H1 (cell line): Measurements from ENCODE around the gene C17orf100. TPM values are rescaled to one million over a fixed set of nuclear protein-coding genes. Genes with fewer than 3 reads are reported as not detected.

Experiments used
- CTCF ChIA-PET: fragments of 300-600 bp; sonication (Branson Sonifier 250); formaldehyde crosslinking; loops from one replicate; lab custom pipeline; 2021; ENCODE audit not compliant: partially characterized antibody; lab: Charles Lee
- POLR2A ChIA-PET: fragments of 300-600 bp; sonication (Branson Sonifier 250); formaldehyde crosslinking; loops from one replicate; lab custom pipeline; 2021; ENCODE audit warnings: inconsistent platforms; ENCODE audit not compliant: partially characterized antibody; lab: Charles Lee
- DNase-seq, 2 experiments: peaks; one replicate each; pipeline versions ENCODE4 v3.0.0 to v3.0.0-alpha.2; 2010 to 2022; ENCODE audit warnings: low spot score in 2 of 2, low read depth in 1 of 2, mixed read lengths in 1 of 2
- FAIRE-seq: peaks from 2 replicates; lab custom pipeline; 2011; peaks lifted over from hg19 to GRCh38; lab: Jason Lieb, UNC
- H2AFZ ChIP-seq: 2 replicates; pipeline ENCODE4 v1.8.1; 2012; ENCODE audit warnings: low read length, inconsistent platforms
- H2AK5ac ChIP-seq: 2 replicates; pipeline ENCODE4 v1.6.1; 2013; ENCODE audit warnings: low read depth, low read length
- H2BK120ac ChIP-seq: replicated peaks from 2 replicates; pipeline ENCODE3; 2013; ENCODE audit warnings: low read depth, low read length, inconsistent platforms
- H2BK12ac ChIP-seq: 2 replicates; pipeline ENCODE4 v1.6.1; 2013; ENCODE audit warnings: low read depth, low read length
- H2BK15ac ChIP-seq: 2 replicates; pipeline ENCODE4 v1.6.1; 2013; ENCODE audit warnings: low read length
- H2BK20ac ChIP-seq: 2 replicates; pipeline ENCODE4 v1.6.1; 2013; ENCODE audit warnings: low read length
- H2BK5ac ChIP-seq: 2 replicates; pipeline ENCODE4 v1.6.1; 2013; ENCODE audit warnings: low read depth, low read length
- H3K14ac ChIP-seq: 2 replicates; pipeline ENCODE4 v1.6.1; 2013; ENCODE audit warnings: inconsistent platforms; ENCODE audit not compliant: insufficient read length
- H3K18ac ChIP-seq: 2 replicates; pipeline ENCODE4 v1.6.1; 2013; ENCODE audit warnings: low read length; ENCODE audit errors: extremely low read depth
- H3K23ac ChIP-seq: 2 replicates; pipeline ENCODE4 v1.6.1; 2013; ENCODE audit warnings: inconsistent platforms; ENCODE audit not compliant: insufficient read length
- H3K23me2 ChIP-seq: 2 replicates; pipeline ENCODE4 v1.6.1; 2013; ENCODE audit warnings: low read depth, low read length
- H3K27ac ChIP-seq: 2 replicates; pipeline ENCODE4 v1.6.1; 2011; ENCODE audit warnings: low read depth, low read length, inconsistent platforms
- H3K27me3 ChIP-seq, 4 experiments: replicated peaks in 1 of 4; 1 replicate in 1 of 4; 2 replicates in 3 of 4; pipeline versions ENCODE4 v1.6.1 to v1.8.1; 2011 to 2013; ENCODE audit warnings: low read length in 3 of 4, mild to moderate bottlenecking in 3 of 4, inconsistent platforms in 2 of 4, mixed read lengths in 2 of 4, moderate library complexity in 1 of 4; ENCODE audit not compliant: control insufficient read depth in 3 of 4, insufficient read depth in 3 of 4; ENCODE audit errors: extremely low read depth in 1 of 4
- H3K36me3 ChIP-seq, 4 experiments: 2 replicates each; pipeline versions ENCODE4 v1.6.1 to v1.8.1; 2011 to 2013; ENCODE audit warnings: mild to moderate bottlenecking in 4 of 4, low read length in 3 of 4, moderate library complexity in 2 of 4, control low read depth in 1 of 4, inconsistent platforms in 1 of 4; ENCODE audit not compliant: insufficient read depth in 4 of 4, control insufficient read depth in 2 of 4
- H3K4ac ChIP-seq: replicated peaks from 2 replicates; pipeline ENCODE3; 2013; ENCODE audit warnings: low read length, low read depth, mixed read lengths, inconsistent platforms; ENCODE audit not compliant: insufficient read length
- H3K4me1 ChIP-seq, 4 experiments: replicated peaks in 1 of 4; 1 replicate in 1 of 4; 2 replicates in 3 of 4; pipeline versions ENCODE4 v1.6.1 to v1.8.1; 2011 to 2013; ENCODE audit warnings: low read length in 3 of 4, inconsistent platforms in 2 of 4, mixed read lengths in 1 of 4; ENCODE audit not compliant: insufficient read depth in 4 of 4, control insufficient read depth in 3 of 4
- H3K4me2 ChIP-seq, 2 experiments: 2 replicates each; pipeline versions ENCODE4 v1.6.1 to v1.8.1; 2011 to 2013; ENCODE audit warnings: low read depth in 2 of 2, low read length in 2 of 2, control low read depth in 1 of 2, inconsistent platforms in 1 of 2, mild to moderate bottlenecking in 1 of 2; ENCODE audit not compliant: insufficient read depth in 1 of 2
- H3K4me3 ChIP-seq, 4 experiments: fragments of 200-600, 300-600 bp in 1 of 4; sonication (generic), shearing (Covaris generic), sonication (Bioruptor Twin) in 1 of 4; 2 replicates each; pipeline versions ENCODE4 v1.5.1 to v1.8.1; 2011 to 2016; ENCODE audit warnings: low read length in 4 of 4, low read depth in 3 of 4, control low read depth in 2 of 4, inconsistent platforms in 2 of 4, mild to moderate bottlenecking in 2 of 4, mixed read lengths in 1 of 4, moderate library complexity in 1 of 4; ENCODE audit not compliant: insufficient read depth in 2 of 4; ENCODE audit errors: extremely low read depth in 1 of 4
- H3K56ac ChIP-seq: replicated peaks from 2 replicates; pipeline ENCODE3; 2013; ENCODE audit warnings: low read depth, mild to moderate bottlenecking, mixed read lengths, low read length, inconsistent platforms; ENCODE audit not compliant: insufficient read length
- H3K79me1 ChIP-seq: 2 replicates; pipeline ENCODE4 v1.6.1; 2013; ENCODE audit warnings: low read depth, low read length, control low read depth
- H3K79me2 ChIP-seq, 2 experiments: 2 replicates each; pipeline versions ENCODE4 v1.6.1 to v1.8.1; 2012 to 2013; ENCODE audit warnings: low read length in 2 of 2, mild to moderate bottlenecking in 2 of 2, inconsistent platforms in 1 of 2; ENCODE audit not compliant: insufficient read depth in 2 of 2, control insufficient read depth in 1 of 2
- H3K9ac ChIP-seq, 4 experiments: replicated peaks in 1 of 4; 1 replicate in 1 of 4; 2 replicates in 3 of 4; pipeline versions ENCODE4 v1.6.1 to v1.8.1; 2011 to 2013; ENCODE audit warnings: low read depth in 3 of 4, low read length in 3 of 4, control low read depth in 2 of 4, mild to moderate bottlenecking in 2 of 4, moderate library complexity in 2 of 4, inconsistent platforms in 1 of 4; ENCODE audit errors: extremely low read depth in 1 of 4
- H3K9me3 ChIP-seq, 2 experiments: 2 replicates each; pipeline versions ENCODE4 v1.6.1 to v1.8.1; 2012 to 2013; ENCODE audit warnings: mild to moderate bottlenecking in 2 of 2, moderate library complexity in 2 of 2, control low read depth in 1 of 2, inconsistent platforms in 1 of 2, low read depth in 1 of 2, low read length in 1 of 2, mixed read lengths in 1 of 2; ENCODE audit not compliant: insufficient read depth in 2 of 2
- H4K20me1 ChIP-seq, 2 experiments: replicated peaks in 1 of 2; 2 replicates each; pipeline versions ENCODE3 to v1.8.1; 2011 to 2013; ENCODE audit warnings: inconsistent platforms in 2 of 2, low read length in 2 of 2, mild to moderate bottlenecking in 1 of 2; ENCODE audit not compliant: insufficient read depth in 2 of 2, control insufficient read depth in 1 of 2
- H4K5ac ChIP-seq: 2 replicates; pipeline ENCODE4 v1.6.1; 2013; ENCODE audit warnings: low read length, low read depth, mixed read lengths, inconsistent platforms; ENCODE audit not compliant: insufficient read length
- H4K8ac ChIP-seq: 2 replicates; pipeline ENCODE4 v1.8.0; 2013; ENCODE audit warnings: mild to moderate bottlenecking, moderate library complexity, low read length, inconsistent platforms; ENCODE audit not compliant: insufficient read depth; ENCODE audit errors: extremely low read depth
- H4K91ac ChIP-seq: replicated peaks from 2 replicates; pipeline ENCODE3; 2013; ENCODE audit warnings: low read length, mixed read lengths, inconsistent platforms; ENCODE audit not compliant: insufficient read length
- CTBP2 ChIP-seq: IDR thresholded peaks from 2 replicates; pipeline ENCODE4 v1.7.0; 2011; ENCODE audit warnings: borderline replicate concordance, mild to moderate bottlenecking, moderate library complexity, mixed read lengths, low read length; ENCODE audit not compliant: insufficient read depth, insufficient read length
- CTCF ChIP-seq, 3 experiments: IDR thresholded peaks; 1 replicate in 2 of 3; 2 replicates in 1 of 3; pipeline versions ENCODE4 v1.5.1 to v1.6.1; 2011; ENCODE audit warnings: low read length in 3 of 3, mild to moderate bottlenecking in 3 of 3, inconsistent platforms in 2 of 3, low read depth in 1 of 3, moderate library complexity in 1 of 3; ENCODE audit not compliant: insufficient read depth in 1 of 3; ENCODE audit errors: control extremely low read depth in 1 of 3
- RAD21 ChIP-seq, 2 experiments: IDR thresholded peaks in 1 of 2; conservative IDR thresholded peaks in 1 of 2; 2 replicates each; pipeline ENCODE4 v1.6.1; 2011; ENCODE audit warnings: low read depth in 2 of 2, low read length in 2 of 2, improper control_type of control experiment in 1 of 2, inconsistent platforms in 1 of 2, mild to moderate bottlenecking in 1 of 2, moderate library complexity in 1 of 2
- SP2 ChIP-seq: IDR thresholded peaks from 2 replicates; pipeline ENCODE4 v1.6.1; 2012; ENCODE audit warnings: mild to moderate bottlenecking, low read length, inconsistent platforms
- polyA plus RNA-seq, 7 experiments: library from polyadenylated mRNA; depleted of rRNA in 3 of 7; stranded (reverse) in 5 of 7; unstranded in 2 of 7; fragments of >200 nt in 5 of 7; fragments of 200-250 nt in 2 of 7; gene quantifications; 1 replicate in 5 of 7; 2 replicates in 1 of 7; 4 replicates in 1 of 7; pipeline versions ENCODE4 v1.2.1 to v1.2.3, GENCODE V29; 2011 to 2013; ENCODE audit warnings: missing spikeins in 2 of 7, mixed read lengths in 2 of 7
- total RNA-seq: library from RNA; stranded (reverse); fragmentation: NEBNext Ultra II Directional; extraction: Animal tissue kit (Norgen Biotek cat#: 25700); gene quantifications from 2 replicates; pipeline ENCODE4 v1.2.1, GENCODE V29; 2021

The C17orf100 gene
- total and polyA plus RNA-seq, 2 of the 8 experiments (the other 6 are each of a cell fraction or from before 2014, with no cell fraction given) = 2.1 to 2.8 TPM

DNA sequence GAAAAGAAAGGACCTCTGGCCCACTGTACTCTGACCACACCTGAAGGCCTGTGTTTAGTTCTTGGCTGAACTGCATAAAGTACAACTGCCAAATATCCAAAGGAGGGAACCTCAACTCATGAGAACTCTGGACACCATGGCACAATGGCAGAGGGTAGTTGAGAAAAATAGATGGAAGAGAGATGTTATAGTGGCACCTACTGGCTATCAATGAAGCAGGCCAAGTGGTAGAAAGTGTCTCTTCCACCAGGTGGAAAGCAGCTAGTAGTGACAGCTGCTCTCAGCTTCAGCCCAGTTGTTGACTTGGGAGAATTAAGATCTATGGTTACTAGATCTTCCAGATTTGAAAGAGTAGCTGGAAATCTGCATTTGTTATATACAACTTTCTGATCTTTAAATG, 3.4 kb upstream of the C17orf100 start:
- Histone ChIP-seq H3K4me2 (no peak overlapping the region), H3K56ac (no peak overlapping the region), H3K4me3 (no peak overlapping the region), H3K14ac (no peak overlapping the region), H2BK20ac (no peak overlapping the region), H3K79me1 (no peaks in the 10 kb centered on the region; the same call in 1 of the 2 replicates), H3K9ac (no peak overlapping the region), H3K23ac (no peak overlapping the region), H2AK5ac (no peak overlapping the region), H3K9me3 (no peaks in the 10 kb centered on the region; a peak in 1 of 4 replicates), H2BK120ac (no peak overlapping the region), H4K5ac (no peak overlapping the region), H4K8ac (no peak overlapping the region), H3K36me3 (peaks cover 0 to 30% (median 10%) of the 10 kb centered on the region in 4 experiments; a peak in 7 of 8 replicates), H2BK12ac (no peak overlapping the region), H3K27ac (no peak overlapping the region), H2BK15ac (no peak overlapping the region), H3K4ac (no peak overlapping the region), H2AFZ (no peak overlapping the region), H4K20me1 (peaks cover 2 to 4% of the 10 kb centered on the region in 2 experiments), H4K91ac (no peak overlapping the region), H3K18ac (no peak overlapping the region), H2BK5ac (no peak overlapping the region), H3K23me2 (peaks cover 7% of the 10 kb centered on the region), H3K79me2 (peaks cover 0 to 30% of the 10 kb centered on the region in 2 experiments; a peak in 2 of 4 replicates), H3K27me3 (peaks cover 0 to 5% (median 0%) of the 10 kb centered on the region in 4 experiments; a peak in 2 of 7 replicates), H3K4me1 (peaks cover 0 to 10% (median 3%) of the 10 kb centered on the region in 4 experiments; a peak in 5 of 7 replicates)
- DNase-seq = no peak
- TF ChIP-seq SP2 (no peak), RAD21 (IDR thresholded peaks at IDR 0.05 in 1 of 2, conservative IDR thresholded peaks at IDR 0.05 in 1 of 2; ENCODE audit: low read depth in 2 of 2, low read length in 2 of 2) (peak; percentile 29 to 49; a peak in 3 of 4 replicates), CTBP2 (no peak), CTCF (IDR thresholded peaks at IDR 0.05; ENCODE audit: control extremely low read depth in 1 of 3, insufficient read depth in 1 of 3, low read depth in 1 of 3, low read length in 3 of 3) (peak in 2 of 3 experiments; percentile 48 to 49; a peak in 3 of 4 replicates)
- ChIA-PET POLR2A (interaction anchor here (0.7 kb wide), 1 partner anchor 9 kb away, joined by 3 read pairs; no protein-coding TSS in a partner anchor), CTCF (interaction anchor here (0.7 to 1.1 kb wide), 5 partner anchors 8 to 185 kb away, joined by 3 to 4 read pairs (median 3); partner anchors contain the start of genes KIAA0753 and SLC13A5)
- FAIRE-seq = no peak
